Transverse colon (tissue), 1 donor: ENCODE data around the gene FZD1.

ENCODE experiments used
- EP300 ChIP-seq: sonication (generic); formaldehyde crosslinking; IDR thresholded peaks from one replicate; pipeline ENCODE4 v1.6.1; 2017; ENCODE audit warnings: antibody characterized with exemption, low read depth
- POLR2A ChIP-seq: fragments of 450-650 bp; IDR thresholded peaks from one replicate; pipeline ENCODE4 v1.6.1; 2016; ENCODE audit warnings: antibody characterized with exemption, mild to moderate bottlenecking, moderate library complexity

DNA sequence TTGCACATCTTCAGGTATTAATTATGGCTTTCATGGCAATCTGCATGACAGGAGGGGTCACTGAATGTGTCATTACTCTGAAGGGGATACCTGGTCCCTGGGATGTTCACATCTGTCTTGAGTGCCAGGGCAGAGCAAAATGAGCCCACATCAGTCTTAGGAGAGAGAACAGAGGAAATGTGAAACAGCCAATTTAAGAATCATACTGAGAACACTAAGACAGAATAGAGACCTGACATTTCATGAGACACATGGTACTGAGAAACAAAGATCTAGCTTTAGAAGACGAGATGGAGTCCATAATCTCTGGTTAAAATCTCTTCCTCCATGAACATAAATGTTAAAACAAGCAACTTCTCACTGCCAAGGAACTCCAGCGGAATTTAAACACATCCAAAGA lies 34.1 kb upstream of the FZD1 start:
- TF ChIP-seq POLR2A: no peak
- no peak for TF ChIP-seq EP300
